Posterior cingulate gyrus (tissue), 11 donors: ENCODE data around the gene CSRP3.

Source experiments
- DNase-seq, 10 donors: peaks; one replicate each; pipeline versions ENCODE4 v3.0.0 to v3.0.0-alpha.2; 2020 to 2021; ENCODE audit warnings: mixed read lengths in 3 of 10
- intact Hi-C: fragments of 100-400 bp; cut with DNase I; formaldehyde crosslinking; loops from one replicate; pipeline ENCODE4 v1.15.1; 2023

CSRP3 gene

DNA sequence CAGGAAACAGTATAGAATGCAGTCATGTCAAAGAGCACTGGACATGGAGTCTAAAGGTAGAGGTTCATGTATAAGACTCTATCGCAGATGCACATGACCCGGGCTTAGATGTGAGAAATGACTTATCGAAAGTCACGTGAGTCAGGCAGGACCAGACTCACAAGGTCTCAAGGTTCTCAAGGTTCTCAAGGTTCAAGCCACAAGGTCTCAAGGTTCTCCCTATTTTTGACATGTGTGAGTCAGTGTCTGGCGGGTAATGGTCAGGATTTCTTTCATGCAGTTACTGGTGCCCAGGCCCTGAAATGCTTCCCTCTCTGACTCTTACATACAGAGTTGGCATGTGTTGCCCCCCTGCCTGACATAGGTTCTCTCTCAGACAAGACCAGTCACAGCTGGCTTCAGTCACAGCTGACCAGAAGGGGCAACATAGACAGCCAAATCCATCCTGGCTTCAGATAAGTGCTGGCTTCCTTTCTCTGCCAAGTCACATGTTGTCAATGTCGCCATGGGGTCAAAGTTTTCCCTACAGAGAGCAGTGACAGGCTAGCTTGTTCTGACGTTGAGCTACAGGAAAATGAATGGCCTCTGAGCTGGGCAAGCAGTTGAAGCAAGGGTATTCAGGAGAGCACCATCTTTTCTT, 10.1 kb downstream of the CSRP3 start:
- DNase-seq = no peak
- intact Hi-C loops = no loop called here

- peak in 6 of 10 donors; percentile 8 to 84 (median 45) for DNase-seq
- intact Hi-C loops = no loop called here
Measured at GRCh38 chr11:19187833-19188258, 13.9 kb downstream of the CSRP3 start.

DNA sequence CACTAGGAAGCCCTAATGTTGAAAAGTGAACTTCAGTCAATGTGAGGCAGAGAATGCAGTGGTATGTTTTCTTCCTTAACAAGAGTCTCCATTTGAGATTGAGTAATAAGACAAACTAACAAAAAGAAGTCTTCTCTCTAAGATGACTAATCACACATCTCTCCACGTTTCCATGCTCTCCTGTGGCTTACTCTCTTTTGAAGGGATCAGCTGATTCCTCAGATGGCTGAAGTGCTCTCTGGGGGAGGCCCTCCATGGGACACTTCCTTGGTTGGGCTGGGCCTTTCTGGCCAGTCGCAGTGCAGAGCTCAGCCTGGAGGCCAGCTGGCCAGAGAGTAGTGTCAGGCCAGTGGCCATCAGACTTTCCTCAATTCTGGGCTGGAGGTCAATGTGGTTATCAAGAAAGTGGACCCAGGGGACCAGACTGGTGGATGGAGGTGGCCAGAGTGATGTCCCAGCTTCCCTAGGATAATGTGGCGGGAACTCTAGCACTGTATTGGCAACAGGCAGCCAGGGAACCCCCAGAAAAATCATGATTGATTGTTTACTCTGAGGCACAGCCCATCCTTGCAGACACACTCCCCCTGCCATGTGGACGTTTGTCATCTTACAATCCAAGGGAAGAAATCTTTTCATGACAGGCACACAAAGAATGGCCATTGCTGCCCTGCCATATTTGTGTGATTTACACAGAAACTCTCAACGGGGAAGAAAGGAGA, 14.5 kb downstream of the CSRP3 start:
- intact Hi-C loops = no loop called here
- no peak for DNase-seq

GRCh38 chr11:19185516-19186052, 16.2 kb downstream of the CSRP3 start:
- intact Hi-C loops = no loop called here

GRCh38 chr11:19185036-19185435, 16.7 kb downstream of the CSRP3 start:
- no peak for DNase-seq
- intact Hi-C loops = no loop called here

More at GRCh38 chr11:19185516-19186052, 16.2 kb downstream of the CSRP3 start:
- DNase-seq = no peak

DNA sequence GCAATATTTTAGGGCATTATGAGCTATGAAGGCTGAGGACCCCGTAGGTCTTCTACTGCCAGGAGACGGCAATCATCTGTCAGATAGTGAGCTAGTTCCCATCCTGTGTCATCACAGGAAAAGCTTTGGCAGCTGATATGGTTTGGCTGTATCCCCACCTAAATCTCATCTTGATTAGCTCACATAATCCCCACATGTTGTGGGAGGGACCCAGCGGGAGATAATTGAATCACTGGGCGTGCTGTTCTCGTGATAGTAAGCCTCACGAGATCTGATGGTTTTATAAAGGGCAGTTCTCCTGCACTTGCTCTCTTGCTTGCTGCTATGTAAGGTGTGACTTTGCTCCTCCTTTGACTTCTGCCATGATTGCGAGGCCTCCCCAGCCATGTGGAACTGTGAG, 18.1 kb downstream of the CSRP3 start:
- intact Hi-C loops = no loop called here
- DNase-seq = no peak

DNA sequence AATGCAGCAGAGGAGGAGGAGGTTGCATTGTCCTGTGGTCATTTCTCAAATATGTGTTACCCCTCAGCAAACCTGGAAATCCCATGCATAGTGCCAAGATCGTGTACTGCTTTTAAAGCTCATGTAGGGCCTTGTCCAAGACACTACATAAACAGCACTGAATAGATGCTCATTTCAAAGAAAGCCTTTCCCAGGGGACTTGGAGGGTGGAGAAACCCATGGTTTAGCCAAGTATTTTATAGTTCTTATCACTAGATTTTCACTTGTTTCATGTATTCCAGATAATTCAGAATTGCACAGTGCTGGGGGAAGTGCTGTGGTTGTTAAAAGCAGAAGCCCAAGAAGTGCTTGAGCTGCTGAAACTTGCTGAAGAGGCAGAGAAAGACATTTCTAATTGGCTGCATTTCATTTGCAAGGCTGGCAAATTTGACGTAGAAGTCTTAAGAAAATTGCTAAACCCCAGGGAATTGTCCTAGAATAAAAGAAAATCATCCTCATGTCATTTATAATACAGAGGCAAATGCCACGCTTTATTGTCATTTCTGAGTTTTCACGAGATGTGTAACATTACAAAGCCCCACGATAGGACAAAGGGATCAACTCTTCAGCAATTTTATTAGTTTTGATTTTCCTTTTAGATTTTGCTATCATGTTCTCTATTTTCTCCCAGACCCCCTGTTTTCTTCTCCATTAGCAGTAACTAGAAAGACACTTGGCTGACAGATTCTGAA, 20.1 kb downstream of the CSRP3 start:
- intact Hi-C loops = no loop called here
- DNase-seq = no peak

DNA sequence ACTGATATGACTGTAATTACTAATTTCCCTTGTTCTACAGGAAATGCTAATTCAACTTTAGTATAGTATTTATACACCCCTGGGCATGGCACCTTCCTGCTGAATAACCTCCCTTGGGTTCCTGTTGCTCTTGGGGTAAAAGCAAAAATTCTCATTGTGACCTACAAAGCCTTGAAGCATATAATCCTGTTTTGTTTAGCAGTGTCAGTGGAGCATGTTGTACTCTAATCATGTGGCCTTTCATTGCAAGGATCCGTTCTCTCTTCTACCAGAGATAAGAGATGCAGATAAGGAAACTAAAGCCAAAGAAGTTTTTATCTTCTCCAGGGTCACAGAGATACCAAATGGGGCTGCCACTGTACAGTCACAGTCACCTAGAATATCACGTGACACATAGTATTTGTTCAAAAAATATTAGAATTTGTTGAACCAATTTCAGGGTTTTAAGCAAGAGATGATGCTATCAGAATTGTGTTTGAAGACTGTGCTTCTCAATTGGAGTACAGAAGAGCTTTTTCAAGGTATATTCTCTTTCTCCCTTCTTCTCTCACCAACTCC, 25.1 kb downstream of the CSRP3 start:
- intact Hi-C loops = no loop called here
- DNase-seq = no peak

DNA sequence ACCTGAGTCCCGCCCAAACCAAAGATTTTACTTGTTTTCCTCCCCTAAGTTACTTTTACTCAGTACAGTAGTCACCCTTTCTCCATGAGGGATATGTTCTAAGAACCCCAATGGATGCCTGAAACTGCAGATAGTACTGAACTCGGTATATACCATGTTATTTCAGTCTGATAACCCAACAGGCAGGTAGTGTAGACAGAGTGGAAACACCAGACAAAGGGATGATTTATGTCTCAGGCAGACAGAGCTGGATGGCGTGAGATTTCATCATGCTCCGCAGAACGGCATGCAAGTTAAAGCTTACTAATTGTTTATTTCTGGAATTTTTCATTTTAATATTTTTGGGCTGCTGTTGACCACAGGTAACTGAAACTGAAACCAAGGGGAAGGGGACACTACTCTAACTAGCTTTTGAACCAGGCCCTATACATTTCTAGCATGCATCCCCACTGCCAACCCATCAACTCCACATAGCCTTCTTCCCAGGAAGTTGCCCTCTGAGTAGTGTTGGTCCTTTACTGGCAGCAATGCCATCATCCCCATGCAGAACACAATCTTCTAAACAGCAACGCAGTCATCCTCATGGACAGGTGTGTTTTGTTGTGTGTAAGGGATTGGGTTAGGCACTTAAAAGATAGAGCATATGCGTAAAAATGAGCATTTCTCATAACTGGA, 27.7 kb downstream of the CSRP3 start:
- intact Hi-C loops = no loop called here
- no peak for DNase-seq

DNA sequence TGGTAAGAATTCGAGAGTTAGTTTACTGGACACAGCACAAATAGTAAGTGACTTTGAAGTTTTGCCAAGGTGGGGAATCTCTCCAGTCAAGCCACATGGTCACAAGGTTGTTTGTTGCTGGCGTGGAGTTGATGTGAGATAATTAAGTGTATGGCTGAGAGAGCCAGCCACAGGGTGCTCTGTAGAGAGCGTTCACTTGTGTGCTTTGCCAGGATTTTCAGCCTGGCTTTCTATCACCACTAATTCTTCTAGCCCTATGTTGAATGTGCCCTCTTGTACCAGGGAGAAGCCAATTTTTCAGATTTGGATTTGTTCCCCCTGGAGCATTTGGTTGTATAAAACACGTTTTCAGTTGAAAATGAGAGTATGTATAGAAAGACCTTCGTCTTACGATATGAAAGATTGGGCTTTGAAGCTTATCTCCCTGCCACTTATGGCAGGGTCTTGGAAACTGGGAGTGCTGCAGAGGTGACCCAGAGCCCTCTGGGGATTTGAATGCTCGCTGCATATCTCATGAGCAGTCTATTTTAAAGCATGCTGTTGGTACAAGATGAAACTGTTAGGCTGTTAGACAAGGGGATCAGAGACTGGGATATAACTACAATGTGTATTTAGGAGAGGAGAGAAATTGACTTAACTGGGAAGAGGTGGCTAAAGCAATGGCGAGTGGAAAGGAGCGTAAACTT, 28.6 kb downstream of the CSRP3 start:
- no peak for DNase-seq
- intact Hi-C loops = no loop called here

DNA sequence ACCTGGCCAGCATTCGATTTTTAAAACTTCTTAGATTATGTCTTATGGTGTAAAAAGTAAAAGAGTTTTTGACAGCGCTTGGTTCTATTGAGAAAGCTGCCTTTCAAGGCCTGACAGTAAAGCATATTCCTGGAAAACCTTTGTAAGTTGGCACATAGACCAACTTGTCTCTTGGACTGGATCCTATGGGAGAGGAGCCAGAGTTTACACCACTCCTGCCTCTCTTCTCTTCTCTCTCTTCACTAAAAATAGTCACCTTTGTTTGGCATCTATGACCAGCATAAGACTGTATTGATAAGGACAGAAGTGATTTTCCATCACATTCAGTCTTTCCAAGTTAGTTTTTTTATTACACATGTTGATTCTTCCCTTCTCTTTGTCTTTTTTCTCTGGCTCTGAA, 33.7 kb downstream of the CSRP3 start:
- intact Hi-C loops = no loop called here
- no peak for DNase-seq

- DNase-seq = no peak
- intact Hi-C loops = loop anchor here (5.0 kb wide), 1 partner anchor 387 kb away; no protein-coding TSS in a partner anchor
Measured at GRCh38 chr11:19164881-19165280, 36.9 kb downstream of the CSRP3 start.

GRCh38 chr11:19164230-19164855, 37.4 kb downstream of the CSRP3 start:
- intact Hi-C loops = loop anchor here (5.0 kb wide), 1 partner anchor 388 kb away; no protein-coding TSS in a partner anchor
- no peak for DNase-seq

DNA sequence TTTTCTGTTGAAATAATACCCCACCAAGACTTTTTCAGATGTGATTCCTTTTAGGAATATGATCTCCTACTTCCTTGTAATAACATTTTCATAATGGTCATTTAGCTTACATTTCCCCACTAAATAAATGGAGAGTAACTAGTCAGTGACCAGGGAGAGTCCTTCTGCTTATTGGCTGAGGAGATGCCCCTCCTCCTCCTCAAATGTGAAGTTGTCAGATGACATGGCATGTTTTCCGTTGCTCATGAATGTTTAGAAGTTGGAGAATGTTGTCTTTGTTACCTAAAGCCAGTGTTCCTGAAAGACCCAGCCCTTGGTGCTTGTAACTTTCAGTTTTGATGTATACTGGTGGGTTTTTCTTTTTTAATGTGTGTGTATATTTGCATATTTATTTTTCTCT, 38.2 kb downstream of the CSRP3 start:
- no peak for DNase-seq
- intact Hi-C loops = loop anchor here (5.0 kb wide), 1 partner anchor 389 kb away; no protein-coding TSS in a partner anchor

DNA sequence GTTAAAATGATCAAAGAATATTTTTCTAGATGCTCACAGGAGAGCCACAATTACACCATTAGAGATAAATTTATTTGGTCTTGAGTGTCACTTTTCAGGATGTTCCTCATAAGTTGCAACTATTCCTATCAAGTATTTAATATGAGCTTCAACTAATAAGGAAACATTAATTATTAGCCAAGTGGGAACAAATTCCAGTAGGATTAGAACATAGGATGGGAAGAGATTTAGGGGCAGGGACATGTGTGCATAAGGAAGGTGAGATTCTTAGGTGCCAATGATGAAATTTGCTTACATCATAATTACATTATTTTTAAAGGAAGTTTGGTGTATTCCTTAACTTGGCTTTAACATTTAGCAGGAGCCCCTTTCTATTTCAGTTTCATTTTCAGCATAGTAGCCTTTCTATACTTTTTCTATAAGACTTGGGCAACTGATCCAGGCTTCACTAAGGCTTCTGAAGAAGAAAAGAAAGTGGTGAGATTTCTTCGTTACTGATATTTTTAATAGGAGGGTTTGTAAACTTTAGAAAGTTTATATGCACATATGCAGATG, 38.8 kb downstream of the CSRP3 start:
- DNase-seq = no peak
- intact Hi-C loops = loop anchor here (5.0 kb wide), 1 partner anchor 389 kb away; no protein-coding TSS in a partner anchor

GRCh38 chr11:19161651-19162050, 40.1 kb downstream of the CSRP3 start:
- intact Hi-C loops = loop anchor here (5.0 kb wide), 1 partner anchor 391 kb away; no protein-coding TSS in a partner anchor
- DNase-seq = no peak

DNA sequence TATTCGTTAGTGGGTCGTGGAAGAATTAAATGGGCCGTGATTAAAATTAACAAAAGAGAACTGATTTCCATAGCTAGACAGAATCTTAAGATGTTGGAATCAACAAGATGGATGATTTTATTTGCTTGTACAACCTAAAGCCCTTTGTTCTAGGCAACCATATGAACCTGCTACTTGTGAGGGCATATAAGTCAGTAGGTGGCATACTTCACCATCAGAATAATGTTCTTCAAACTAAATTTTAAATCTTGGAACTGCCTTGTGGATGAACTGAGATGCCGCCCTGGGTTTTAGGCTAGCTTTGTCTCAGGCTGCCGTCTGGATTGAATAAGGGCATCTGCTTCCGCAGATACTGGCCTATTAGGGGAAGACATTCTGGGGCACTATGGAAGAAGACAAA, 40.9 kb downstream of the CSRP3 start:
- intact Hi-C loops = loop anchor here (5.0 kb wide), 1 partner anchor 391 kb away; no protein-coding TSS in a partner anchor

GRCh38 chr11:19156892-19157291, 44.9 kb downstream of the CSRP3 start:
- intact Hi-C loops = no loop called here
- no peak for DNase-seq

More for the DNA sequence above, 40.9 kb downstream of the CSRP3 start:
- no peak for DNase-seq

GRCh38 chr11:19145319-19145718, 56.5 kb downstream of the CSRP3 start:
- intact Hi-C loops = no loop called here
- no peak for DNase-seq
